HG03280 (cell line): ENCODE results near the gene SERTAD2.

Experiments
- ATAC-seq: cut with Tn5 transposase; IDR thresholded peaks from one replicate; pipeline ENCODE4 v1.9.1; 2021; ENCODE audit warnings: mild to moderate bottlenecking, moderate library complexity; ENCODE audit not compliant: unreplicated experiment

SERTAD2 gene

DNA sequence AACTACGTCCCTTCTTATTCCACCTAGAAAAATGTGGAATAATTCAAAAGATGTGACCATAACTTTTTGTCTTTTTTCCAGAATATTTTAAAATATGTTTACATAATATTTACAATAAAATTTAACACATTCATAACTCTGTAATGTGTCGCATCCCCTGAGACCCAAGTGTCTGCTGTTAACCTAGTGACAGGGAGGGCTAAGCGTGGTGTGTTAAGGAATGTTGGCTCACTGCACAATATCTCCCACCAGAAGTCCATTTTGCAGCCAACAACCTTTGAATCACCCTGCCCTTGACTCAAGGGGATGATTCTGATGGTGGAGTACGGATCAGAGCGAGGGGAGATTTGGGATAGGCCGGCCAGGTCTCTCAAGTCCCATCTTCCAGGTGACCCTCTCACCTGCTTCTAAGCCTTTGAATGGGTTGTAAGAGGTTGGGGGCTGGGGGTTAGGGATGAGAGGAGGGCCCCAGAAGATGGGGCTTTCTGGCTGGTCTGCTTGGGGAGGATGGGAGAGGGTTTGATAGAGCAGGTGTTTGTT is 43.3 kb downstream of the SERTAD2 start:
- no peak for ATAC-seq

DNA sequence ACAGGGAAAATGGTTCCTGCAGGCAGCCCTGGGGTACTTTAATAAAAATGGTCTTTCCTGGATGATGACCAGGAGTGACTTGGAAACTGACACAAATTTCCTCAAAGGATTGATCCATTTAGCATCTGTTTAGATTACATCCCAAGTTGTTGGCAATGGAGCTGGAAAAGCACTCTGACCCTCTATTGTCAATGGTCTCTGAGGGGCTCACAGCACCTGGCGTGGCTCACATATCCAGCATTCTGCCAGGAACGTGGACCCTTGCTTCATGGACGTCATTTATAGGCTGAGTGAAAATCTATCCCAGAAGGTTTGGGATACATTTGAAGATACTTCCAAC is 43.8 kb downstream of the SERTAD2 start:
- no peak for ATAC-seq

DNA sequence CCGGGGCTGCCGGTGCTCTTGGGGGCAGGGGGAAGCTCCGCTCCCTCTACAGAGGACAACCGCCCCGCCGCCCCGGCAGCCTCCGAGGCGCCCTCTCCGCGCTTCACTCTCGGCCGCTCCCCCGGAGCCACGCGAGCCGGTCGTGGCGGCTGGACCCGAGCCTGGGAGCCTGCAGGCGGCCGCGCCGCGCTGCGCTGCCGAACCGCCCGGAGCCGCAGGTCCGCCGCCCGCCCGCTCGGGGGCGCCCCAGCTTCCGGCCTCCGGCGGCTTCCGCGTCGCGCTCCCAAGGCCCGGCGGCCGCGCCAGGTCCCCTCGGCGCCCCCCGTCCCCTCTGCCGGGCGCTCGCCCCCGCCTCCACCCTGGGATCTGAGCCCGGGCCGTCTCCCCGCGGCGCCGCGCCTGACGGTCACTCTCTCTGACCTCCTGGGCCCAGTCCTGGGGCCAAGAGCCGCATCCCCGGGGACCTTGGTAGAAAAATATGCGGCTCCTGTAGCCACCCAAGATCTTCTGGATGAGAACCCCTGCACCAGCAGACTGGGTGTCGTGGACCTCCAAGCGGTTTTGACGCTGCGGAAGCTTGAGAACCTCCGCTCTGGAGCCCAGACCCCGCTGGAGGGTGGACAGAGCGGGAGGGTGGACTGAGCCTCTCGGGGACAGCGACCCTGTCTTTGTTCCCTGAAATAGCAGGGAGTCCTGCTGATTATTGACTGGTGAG is 44.3 kb downstream of the SERTAD2 start:
- ATAC-seq: peak; percentile 53

DNA sequence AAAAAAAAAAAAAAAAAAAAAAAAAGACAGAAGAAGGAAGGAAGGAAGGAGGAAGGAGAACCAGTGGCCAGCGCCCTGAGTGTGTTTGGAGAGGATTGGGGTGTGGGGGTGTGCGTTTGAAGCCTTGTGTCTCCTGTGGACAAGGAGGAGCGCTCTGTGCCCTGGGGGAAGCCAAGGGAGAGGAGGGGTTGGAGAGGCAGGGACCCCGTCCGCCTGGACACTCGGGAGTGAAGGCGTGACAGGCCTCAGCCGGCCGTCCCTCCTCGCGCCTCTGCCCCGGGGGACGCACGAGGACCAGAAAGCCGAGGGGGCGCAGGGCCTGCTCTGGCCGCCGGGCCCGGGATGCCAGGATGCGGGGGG is 44.9 kb downstream of the SERTAD2 start:
- peak; percentile 10 for ATAC-seq

DNA sequence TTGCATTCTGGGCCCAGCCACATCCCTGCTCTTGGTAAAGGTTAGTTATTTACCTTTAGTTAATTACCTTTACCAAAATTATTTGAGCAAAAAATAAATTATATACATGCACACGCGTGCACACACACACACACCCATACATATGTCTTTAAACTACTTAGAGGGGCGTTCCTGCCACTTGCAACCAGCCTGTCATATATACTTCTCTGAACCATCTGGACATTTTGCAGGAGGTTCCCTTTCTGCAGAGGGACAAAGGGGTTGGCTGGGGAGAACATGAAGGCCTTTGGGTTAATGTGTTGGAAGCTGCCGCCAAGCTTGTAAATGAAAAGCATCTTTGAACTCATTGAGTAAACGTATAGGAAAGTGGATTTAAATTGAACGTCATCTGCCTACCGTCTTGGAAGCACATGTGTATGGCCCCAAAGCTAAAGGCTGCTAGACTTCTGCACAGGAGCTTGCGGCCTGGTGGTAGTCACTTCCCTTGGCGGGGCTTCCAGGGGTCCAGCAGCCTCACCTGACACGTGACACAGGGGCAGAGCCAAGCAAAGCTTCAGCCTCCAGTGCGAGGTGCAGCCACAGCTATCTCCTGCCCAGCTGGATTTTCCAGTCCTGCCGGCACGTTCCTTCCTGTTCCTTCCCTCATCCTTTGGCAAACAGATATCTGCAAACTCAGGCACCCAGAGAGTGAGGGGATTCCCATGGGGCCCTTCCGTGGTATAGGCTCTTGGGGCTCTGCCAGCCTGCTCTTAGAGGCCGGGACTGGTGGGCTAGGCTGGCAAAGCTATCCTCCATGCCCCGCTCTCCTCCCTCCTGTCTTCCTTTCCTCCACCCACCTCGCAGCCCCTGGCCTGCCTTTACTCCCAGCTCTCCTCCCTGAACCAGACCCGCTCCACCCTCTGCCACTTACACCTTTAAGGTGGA is 46.1 kb downstream of the SERTAD2 start:
- ATAC-seq: no peak

DNA sequence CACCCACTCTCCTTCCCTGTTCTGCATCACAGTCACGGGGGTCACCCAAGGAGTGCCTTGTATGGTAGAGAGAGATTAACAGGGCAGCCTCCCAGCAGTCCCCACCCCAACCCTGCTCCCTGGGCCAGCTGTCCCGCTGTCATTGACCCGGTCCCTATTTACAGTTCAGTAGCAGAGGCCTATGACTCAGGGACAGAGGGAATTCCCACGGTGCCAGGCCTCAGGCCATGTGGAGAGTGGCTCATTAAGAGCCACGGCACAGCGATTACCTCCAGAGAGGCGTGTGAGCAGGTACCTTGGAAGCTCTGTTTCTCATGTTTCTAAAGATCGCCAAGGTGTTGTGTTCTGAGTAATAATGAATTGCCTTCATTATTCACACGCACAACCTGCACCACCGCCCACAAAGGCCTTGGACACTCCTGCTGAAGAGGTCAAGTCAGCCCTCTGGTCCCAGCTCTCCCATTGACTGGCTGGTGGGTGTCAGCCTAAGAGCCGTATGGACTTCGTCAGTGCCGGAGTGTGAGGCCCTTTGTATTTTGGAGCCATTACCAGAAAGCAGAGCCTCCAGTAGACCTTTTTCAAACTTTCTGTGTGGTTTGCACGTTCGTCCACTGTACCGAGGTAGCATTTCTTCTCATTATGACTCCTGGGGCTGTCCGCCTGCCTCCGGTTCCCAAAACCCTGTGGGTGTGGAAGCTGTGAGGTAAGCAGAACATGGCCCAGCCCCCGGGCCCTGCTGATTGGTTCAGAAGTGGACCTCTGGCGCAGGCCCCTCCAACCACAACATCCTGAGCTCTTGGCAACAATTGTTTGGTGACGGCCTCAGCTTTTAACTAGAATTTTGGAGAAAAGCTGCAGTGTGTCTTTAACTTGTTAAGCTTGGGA is 47.0 kb downstream of the SERTAD2 start:
- ATAC-seq: peak; percentile 81

DNA sequence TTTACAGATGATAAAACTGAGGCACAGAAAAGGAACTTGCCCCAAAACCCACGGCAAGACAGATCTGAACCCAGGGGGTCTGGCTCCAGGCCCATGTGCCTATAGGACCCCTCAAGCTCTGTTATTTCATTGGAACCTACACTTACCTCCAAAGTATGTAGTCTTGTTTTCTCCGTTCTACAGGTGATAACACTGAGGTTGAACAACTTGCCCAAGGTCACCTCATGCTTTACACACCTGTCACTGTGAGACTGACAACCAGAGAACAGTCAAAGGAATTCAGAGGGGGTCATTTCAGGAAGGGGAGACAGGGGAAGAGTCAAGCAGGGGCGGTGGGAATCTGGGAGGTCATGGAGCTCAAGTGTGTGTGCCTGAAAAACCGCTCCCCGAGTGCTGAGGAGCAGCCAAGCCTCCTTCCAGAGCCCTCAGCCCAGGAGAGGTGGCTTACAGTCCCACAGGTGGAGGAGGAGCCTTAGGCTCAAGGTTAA is 47.7 kb downstream of the SERTAD2 start:
- ATAC-seq: no peak

DNA sequence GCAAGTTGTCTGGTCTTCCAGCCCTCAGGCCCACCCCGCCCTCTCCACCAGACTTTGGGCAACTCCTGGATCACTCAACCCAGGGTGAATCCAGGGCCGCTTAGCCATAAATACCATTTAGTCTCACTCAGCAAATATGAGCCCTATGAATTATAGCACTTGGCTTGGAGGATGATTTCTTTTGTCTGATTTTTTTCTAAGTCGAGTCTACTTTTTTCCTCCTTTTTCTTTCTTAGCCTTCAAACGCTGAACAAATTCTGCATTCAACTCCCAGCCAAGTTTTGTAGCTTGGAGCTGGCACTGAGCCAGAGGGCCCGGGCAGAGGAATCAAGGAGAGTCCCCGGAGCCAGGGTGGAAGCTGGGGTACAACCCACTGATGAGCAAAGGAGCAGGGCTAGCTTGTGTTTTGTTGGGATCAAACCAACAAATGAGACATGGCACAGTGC is 48.7 kb downstream of the SERTAD2 start:
- no peak for ATAC-seq

DNA sequence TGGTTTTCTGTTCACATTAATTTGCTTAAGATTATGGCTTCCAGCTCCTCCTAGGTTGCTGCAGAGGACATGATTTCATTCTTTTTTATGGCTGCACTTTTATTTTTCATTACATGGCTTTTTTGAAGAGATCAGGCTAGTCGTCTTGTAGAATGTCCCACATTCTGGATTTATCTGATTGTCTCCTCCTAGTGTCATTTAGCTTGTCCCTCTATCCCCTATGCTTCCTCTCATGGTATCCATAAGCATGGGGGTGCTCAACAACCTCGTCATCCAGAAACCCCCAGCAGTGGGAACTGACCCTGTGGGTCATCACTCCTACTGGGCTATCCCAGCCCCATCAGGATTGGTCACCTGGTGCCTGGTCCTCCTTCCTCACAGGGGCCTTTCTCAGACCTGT is 49.6 kb downstream of the SERTAD2 start:
- ATAC-seq: no peak

DNA sequence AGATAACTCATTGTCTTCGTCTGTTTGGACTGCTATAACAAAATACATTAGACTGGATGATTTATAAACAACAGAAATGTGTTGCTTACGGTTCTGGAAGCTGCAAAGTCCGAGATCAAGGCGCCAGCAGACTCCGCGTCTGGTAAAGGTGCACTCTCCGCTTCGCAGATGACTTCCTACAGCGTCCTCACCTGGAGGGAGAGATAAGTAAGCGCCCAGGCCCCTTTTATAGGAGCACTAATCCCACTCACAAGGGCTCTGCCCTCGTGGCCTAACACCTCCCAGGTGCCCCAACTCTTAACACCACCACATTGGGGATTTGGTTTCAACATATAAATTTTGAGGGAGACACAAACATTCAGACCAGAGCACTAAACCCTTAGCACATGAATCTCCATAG is 51.3 kb downstream of the SERTAD2 start:
- no peak for ATAC-seq

DNA sequence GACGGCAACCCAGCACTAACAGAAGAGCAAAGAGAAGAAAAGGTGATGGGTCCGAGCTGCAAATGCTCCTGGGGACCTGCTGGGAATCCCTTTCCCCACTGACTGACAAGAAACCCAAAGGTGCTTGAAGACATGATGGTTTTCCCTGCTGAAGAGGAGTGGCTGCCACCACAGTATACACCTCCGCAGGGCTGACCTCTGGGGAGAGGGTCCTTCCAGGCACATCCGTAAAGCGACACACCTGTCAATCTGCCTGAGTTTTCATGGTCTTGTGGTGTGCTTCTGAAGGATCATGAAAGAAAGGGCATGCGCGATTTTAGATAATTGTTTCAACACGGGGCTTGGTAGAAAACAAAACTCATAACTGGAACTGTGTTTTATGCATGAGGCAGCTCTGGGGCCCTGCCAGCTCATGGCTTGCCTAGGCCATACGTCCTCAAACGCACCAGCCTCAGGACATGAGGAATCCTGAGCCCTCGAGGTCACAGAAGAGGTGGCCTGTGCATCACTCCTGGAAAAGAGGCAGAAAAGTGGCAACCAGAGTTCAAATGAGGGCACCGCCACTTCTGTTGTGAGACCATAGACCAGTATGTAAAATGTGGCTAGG is 51.8 kb downstream of the SERTAD2 start:
- no peak for ATAC-seq

DNA sequence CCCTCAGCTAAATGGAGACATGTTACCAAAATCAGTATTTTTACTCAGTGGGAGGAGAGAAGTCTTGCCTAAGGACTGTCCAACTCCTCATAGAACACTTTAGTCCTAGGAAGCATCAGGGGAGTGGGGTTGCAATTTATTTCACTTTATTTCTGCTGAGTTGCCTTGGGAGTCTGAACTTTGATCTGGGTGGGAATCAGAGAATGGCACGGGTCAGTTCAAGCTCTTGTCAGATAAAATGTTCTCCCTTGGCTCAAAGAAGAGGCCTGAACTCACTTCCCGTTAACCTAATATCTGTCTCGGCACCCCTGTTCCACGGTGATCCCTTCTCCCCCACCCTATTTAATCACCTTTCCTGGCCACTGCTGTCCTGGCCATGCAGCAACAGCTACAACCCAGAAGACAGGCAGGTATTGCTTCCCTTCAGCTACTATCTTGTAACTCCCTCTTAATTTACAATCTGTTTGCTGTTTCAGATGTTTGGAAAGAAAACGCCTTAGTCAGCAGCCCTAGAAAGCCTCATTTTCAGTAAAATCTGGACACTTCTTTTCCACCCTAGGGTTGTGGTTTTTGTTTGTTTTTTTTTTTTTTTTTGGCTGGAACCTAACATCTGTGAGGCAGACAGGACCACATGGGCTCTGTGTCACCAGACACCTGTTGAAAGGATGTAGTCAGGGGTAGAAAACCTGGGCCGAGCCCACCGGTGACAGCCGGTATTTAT is 52.5 kb downstream of the SERTAD2 start:
- ATAC-seq: no peak

DNA sequence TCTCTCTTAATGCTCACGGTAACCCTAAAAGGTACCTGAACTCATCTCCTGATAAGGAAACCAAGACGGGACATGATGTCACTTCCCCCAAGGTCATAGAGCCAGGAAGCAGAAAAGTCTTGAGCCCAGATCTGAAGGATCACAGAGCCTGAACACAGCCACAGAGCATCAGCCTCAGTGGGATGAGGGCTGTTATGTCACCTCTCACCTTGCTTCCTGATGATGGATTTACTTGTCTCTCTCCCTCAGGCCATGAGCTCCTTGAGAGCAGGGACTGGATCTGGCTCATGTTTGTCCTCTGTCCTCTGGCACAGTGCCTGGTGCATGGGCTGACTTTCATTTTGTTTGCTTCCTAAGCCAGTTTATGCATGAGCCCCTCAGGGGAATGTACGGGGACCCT is 54.2 kb downstream of the SERTAD2 start:
- ATAC-seq: no peak

DNA sequence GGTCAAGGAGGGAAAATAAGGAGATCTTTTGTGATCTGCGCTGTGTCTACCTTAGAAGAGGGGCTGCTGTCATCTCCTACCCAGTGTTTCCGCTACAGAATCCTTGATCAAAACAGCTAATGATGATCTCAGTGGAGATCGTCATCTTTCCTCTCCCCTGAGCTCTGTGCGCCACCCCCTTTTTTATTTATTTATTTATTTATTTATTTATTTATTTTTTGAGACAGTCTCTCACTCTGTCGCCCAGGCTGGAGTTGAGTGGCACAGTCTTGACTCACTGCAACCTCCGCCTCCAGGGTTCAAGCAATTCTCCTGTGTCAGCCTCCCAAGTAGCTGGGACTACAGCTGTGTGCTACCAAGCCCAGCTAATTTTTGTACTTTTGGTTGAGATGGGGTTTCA is 55.5 kb downstream of the SERTAD2 start:
- ATAC-seq: no peak

DNA sequence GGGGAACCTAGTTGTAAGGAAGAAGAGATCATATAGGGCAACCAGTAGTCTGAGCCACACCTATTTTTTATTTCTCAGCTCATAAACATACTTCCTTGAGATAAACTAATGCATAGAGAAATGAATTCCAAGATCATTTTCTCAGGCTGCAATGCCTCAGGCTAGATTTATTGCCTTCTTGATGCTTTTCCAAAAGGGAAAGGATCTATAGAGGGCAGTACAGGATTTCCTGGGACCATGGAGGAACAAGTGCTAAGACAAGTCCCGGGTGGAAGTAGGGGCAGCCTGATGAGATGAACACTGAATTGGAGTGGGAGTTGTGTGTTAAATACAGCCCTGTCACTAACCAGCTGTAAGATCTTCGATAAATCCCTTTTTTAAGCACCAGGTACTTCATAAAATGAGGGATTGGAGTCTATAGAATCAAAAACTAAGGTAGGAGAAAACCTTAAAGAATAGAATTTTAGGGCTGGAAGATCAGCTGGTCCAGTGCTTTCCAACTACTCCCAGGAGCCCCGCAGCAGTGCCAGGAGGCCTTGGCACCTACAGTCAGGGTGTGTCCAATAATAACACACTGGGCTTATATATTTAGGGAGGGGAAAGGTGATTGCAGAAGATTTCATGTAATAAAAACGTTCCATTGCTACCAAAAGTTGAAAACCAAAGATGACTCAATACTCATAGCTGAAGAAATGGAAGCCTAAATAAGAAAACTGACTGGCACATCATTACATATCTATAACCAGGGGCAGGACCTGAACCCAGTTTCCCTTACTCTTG is 58.1 kb downstream of the SERTAD2 start:
- no peak for ATAC-seq

DNA sequence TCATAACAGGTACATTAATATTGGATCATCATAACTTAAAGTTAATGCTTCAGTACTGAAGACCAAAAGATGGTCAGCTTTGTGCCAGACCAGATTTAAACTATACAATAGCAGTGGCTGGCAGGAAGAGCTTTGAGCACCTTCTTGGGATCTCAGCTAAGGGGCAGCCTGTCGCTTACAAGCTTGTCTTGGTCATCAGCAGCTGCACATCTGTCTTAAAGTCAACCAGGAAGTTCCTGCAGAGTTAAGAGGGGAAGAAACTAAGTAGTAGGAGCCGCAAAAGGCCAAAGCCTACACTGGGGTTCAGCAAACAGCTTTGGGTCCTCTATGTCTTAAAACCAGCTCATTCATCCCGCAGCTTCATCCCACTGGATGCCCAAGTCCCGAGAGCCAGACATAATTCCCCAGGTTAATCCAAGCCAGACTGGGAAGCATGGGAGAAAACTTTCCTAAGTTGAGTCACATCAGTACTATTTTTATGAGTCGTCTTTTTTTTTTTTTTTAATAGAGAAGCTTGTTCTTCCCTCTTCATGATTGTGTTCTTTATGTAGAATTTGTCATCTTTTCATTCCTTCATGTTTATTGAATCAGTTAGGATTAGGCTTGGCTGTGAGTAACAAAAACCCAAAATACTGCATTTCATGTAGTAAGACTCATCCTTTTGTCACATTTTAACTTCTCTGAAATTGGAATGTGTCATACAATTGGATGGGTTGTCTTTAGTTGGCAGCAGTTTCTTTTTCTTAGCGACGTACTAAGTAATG is 59.3 kb downstream of the SERTAD2 start:
- ATAC-seq: no peak

DNA sequence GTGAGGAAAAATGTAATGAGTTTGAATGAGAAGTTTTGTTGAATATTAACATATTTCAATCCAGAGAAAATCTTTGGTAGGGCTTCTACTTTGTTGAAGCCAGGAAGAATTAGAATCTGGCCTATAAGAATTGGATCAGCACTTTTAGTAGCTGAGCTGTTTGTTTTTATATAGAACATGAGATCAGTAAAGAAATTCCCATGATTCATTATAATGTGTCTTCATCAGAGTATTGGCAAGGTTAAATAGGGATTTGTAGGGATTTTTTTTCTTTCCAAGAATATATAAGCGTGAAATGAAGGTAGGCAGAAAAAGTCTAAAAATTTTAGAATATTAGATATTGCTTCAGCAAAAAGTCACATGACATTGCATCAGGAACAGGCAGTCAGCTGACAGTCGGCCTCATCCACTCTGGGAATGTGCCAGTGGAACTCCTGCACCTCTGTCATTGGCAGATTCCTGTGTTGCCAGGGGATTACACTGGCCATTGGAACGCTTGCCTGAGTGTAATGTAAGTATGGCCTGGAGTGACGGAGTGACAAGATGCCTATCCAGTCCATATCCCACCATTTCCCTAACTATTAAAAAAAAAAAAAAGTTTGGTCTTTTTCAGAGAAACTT is 60.6 kb downstream of the SERTAD2 start:
- ATAC-seq: no peak

DNA sequence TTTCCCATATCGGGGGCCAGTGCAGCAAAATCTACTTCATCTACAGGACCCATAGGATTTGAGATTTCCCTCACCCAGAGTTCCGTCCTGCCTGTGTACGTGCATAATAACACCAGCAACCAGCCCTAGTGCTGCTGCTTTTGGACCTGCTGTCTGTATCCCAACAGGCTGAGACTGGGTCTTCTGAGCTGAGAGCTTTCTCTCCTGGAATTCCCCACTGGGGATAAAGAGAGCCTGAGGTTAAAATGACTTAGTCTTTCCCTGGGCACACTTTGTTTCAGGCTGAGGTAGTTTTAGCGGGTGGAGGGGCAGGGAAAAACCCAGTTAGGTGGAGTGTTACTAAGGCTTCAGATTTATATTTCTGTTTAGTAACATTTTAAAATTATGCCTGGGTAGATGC is 62.5 kb downstream of the SERTAD2 start:
- no peak for ATAC-seq
